ENCODE results near the gene IRF2BP2. TPM values are rescaled to one million over a fixed set of nuclear protein-coding genes. Genes with fewer than 3 reads are reported as not detected.

Gene IRF2BP2
- total and polyA plus RNA-seq, 2 experiments from 2014 or later = 24.3 to 113 TPM

- H3K9me3 ChIP-seq (ENCODE audit: low read depth) = no peaks in the 10 kb centered on the region
- peak; percentile 18 to 72 for DNase-seq (ENCODE audit: low read depth in 1 of 2, low spot score in 1 of 2)
- H3K36me3 ChIP-seq = no peaks in the 10 kb centered on the region
- H3K4me3 ChIP-seq = no peak overlapping the region
- peaks cover 46% of the 10 kb centered on the region for H3K4me1 ChIP-seq (ENCODE audit: low read depth)
- peak overlapping the region; percentile 93 for H3K27ac ChIP-seq
- no peak for TF ChIP-seq CTCF (IDR thresholded peaks at IDR 0.05; ENCODE audit: low read depth, low read length)
- H3K27me3 ChIP-seq = no peaks in the 10 kb centered on the region
Measured at GRCh38 chr1:234582681-234583301, 27.2 kb downstream of the IRF2BP2 start.

- Histone ChIP-seq H3K36me3 (no peaks in the 10 kb centered on the region), H3K4me1 (ENCODE audit: low read depth) (peaks cover 46% of the 10 kb centered on the region), H3K9me3 (ENCODE audit: low read depth) (no peaks in the 10 kb centered on the region), H3K27me3 (no peaks in the 10 kb centered on the region), H3K4me3 (no peak overlapping the region), H3K27ac (peak overlapping the region; percentile 93)
- no peak for DNase-seq (ENCODE audit: low read depth in 1 of 2, low spot score in 1 of 2)
- TF ChIP-seq CTCF (IDR thresholded peaks at IDR 0.05; ENCODE audit: low read depth, low read length) = no peak
Measured at GRCh38 chr1:234582186-234582585, 27.8 kb downstream of the IRF2BP2 start.

- TF ChIP-seq CTCF (IDR thresholded peaks at IDR 0.05; ENCODE audit: low read depth, low read length) = no peak
- H3K27me3 ChIP-seq = no peaks in the 10 kb centered on the region
- no peaks in the 10 kb centered on the region for H3K36me3 ChIP-seq
- peak overlapping the region; percentile 93 for H3K27ac ChIP-seq
- H3K4me1 ChIP-seq (ENCODE audit: low read depth) = peaks cover 46% of the 10 kb centered on the region
- no peak overlapping the region for H3K4me3 ChIP-seq
- H3K9me3 ChIP-seq (ENCODE audit: low read depth) = no peaks in the 10 kb centered on the region
- DNase-seq (ENCODE audit: low read depth in 1 of 2, low spot score in 1 of 2) = no peak
Measured at GRCh38 chr1:234581063-234581714, 28.8 kb downstream of the IRF2BP2 start.

GRCh38 chr1:234579967-234580366, 30.0 kb downstream of the IRF2BP2 start:
- Histone ChIP-seq H3K9me3 (ENCODE audit: low read depth) (no peaks in the 10 kb centered on the region), H3K4me3 (no peak overlapping the region), H3K4me1 (ENCODE audit: low read depth) (peaks cover 35% of the 10 kb centered on the region), H3K36me3 (no peaks in the 10 kb centered on the region), H3K27ac (no peak overlapping the region), H3K27me3 (no peaks in the 10 kb centered on the region)
- DNase-seq (ENCODE audit: low read depth in 1 of 2, low spot score in 1 of 2) = no peak
- TF ChIP-seq CTCF (IDR thresholded peaks at IDR 0.05; ENCODE audit: low read depth, low read length) = peak; percentile 15

GRCh38 chr1:234578735-234579134, 31.2 kb downstream of the IRF2BP2 start:
- no peaks in the 10 kb centered on the region for H3K9me3 ChIP-seq (ENCODE audit: low read depth)
- DNase-seq (ENCODE audit: low read depth in 1 of 2, low spot score in 1 of 2) = no peak
- no peaks in the 10 kb centered on the region for H3K36me3 ChIP-seq
- H3K27me3 ChIP-seq = no peaks in the 10 kb centered on the region
- TF ChIP-seq CTCF (IDR thresholded peaks at IDR 0.05; ENCODE audit: low read depth, low read length) = no peak
- H3K4me1 ChIP-seq (ENCODE audit: low read depth) = peaks cover 28% of the 10 kb centered on the region
- H3K27ac ChIP-seq = no peak overlapping the region
- H3K4me3 ChIP-seq = no peak overlapping the region
